HG03045 (cell line): ENCODE data around the gene MMP17.

Source experiments
- ATAC-seq: cut with Tn5 transposase; IDR thresholded peaks from one replicate; pipeline ENCODE4 v1.9.1; 2021; ENCODE audit warnings: mild to moderate bottlenecking, moderate library complexity; ENCODE audit not compliant: unreplicated experiment

MMP17 gene

DNA sequence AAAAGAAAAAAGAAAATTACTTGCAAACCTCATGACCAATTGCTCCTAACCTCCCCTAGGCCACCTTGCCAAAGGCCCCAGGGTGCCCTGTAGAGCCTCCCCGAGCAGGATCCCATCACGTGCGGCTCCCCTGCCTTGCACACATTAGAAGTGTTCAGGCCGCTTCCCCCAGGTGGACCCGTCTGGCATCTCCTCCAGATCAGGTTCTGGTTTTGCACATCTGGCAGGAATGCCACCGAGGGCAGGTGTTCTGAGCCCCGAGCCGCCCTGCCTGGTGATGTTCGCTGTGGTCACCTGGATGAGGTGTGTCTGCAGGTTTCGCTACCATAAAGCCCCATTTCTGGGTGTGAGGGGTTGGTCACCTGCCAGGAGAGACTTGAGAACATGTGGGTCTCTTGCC lies 19.3 kb downstream of the MMP17 start:
- no peak for ATAC-seq

DNA sequence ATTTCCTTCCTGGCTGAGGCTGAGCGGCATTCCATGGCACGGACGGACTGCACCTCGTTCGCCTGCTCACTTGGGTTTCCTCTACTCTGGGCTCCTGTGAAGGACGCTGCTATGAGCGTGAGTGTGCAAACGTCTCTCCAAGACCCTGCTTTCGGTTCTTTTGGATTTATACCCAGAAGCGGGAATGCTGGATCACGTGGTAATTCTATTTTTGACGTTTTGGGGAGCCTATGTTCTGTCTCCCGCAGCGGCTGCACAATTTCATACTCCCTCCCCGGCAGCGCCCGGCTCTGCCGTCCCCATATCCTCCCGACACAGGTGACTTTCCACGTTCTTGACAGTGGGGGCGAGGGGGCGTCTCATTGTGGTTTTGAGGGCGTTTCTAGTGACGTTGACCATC lies 20.6 kb downstream of the MMP17 start:
- ATAC-seq, result no peak

- ATAC-seq, result no peak
These were observed 21.7 kb downstream of the MMP17 start for GRCh38 chr12:131849700-131850553.

- ATAC-seq, result no peak
These were observed 22.8 kb downstream of the MMP17 start for GRCh38 chr12:131850856-131851559.

DNA sequence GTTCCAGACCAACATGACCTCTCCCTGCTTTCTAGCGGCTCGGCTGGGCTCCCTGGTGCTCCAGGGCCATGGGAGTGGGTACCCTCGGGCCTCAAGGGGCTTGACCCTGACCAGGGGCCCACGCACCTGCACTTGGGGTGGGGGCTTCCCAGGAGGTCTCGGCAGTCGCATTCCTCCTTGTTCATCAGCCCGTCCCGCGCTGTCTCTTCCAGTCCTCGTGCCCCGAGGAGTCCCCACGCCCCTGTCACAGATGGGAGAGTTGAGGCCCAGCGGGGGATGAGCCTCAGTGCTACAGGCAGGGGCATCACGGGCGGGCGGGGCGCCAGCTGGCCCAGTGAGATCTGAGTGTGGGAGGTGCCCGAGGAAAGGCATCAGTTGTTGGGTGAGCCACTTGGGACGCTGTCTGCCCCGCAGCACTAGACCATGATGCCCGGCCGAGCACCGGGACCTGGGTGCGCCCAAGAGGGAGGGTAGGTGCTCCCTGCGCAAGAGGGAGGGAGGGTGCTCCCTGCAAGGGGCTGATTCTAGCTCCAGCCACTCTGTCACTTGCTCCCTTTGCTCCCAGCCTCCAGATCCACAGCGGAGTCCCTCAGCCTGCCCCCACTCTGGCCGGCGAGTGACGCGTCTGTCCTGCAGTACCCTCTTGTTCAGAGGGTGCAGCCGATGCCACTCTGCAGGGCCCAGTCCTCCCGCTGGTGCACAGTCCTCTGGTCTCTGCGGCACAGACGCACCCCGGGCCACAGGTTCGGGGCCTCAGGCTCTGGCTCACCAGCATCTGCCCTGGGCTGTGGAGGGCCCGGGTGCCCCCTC lies 23.8 kb downstream of the MMP17 start:
- ATAC-seq, result no peak

- ATAC-seq, result no peak
These were observed 24.5 kb downstream of the MMP17 start for GRCh38 chr12:131852551-131853299.

- ATAC-seq, result no peak
These were observed 25.9 kb downstream of the MMP17 start for GRCh38 chr12:131853832-131854797.

- no peak for ATAC-seq
These were observed 26.8 kb downstream of the MMP17 start for GRCh38 chr12:131854861-131855476.

- ATAC-seq, result no peak
These were observed 27.4 kb downstream of the MMP17 start for GRCh38 chr12:131855521-131856142.

DNA sequence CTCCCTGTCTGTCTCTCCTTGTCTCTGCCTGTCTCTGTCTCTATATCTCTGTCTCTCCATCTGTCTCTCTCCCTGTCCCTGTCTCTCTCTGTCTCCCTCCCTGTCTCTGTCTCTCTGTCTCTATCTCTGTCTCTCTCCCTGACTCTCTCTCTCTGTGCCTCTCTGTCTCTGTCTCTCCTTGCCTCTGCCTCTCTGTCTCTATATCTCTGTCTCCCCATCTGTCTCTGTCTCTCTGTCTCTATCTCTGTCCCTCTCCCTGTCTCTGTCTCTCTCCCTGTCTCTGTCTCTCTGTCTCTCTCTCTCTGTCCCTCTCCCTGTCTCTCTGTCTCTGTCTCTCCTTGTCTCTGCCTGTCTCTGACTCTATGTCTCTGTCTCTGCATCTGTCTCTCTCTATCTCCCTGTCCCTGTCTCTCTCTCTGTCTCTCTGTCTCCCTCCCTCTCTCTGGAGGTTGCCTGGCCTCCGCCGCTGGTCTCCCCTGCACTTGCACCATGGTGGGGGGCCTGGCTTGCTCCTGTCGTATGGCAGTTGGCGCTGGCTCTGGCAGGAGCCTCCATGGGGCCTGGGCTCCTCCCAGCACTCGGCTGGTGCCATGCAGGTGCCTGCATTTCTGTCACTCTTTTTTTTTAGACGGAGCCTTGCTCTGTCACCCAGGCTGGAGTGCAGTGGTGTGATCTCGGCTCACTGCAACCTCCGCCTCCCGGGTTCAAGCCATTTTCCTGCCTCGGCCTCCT lies 28.3 kb downstream of the MMP17 start:
- no peak for ATAC-seq

DNA sequence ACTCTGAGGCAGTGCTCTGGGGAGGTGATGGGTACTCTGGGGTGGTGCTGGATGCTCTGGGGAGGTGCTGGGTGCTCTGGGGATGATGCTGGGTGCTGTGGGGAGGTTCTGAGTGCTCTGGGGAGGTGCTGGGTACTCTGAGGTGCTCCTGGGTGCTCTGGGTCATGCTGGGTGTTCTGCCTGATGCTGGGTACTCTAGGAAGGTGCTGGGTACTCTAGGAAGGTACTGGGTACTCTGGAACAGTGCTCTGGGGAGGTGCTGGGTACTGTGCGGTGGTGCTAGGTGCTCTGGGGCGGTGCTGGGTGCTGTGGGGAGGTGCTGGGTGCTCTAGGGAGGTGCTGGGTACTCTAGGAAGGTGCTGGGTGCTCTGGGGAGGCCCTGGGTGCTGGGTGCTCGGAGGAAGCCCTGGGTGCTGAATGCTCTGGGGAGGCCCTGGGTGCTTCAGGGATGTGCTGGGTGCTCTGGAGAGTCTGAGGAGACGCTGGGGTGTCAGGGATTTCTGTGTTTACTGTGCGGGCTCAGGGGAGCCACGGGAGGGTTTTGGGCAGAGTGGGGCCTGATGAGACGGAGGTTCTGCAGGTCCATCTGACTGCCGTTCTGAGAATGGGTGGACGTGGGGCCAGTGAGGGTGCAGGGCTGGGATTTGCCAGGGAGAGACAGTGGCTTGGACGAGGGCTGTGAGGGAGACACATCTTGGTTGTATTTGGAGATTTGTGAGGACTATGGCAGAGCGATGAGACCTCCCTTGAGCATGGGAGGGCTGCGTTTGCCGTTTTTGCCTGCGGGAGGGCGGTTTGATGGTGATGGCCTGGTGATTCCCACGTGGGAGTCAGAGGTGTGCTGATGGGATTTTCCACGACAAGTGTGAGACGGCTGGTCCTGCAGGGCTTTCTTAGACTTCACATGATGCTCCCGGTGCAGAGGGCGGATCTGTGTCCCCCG lies 30.0 kb downstream of the MMP17 start:
- ATAC-seq, result no peak

GRCh38 chr12:131860472-131861260 lies 32.5 kb downstream of the MMP17 start:
- ATAC-seq, result no peak

- no peak for ATAC-seq
These were observed 33.3 kb downstream of the MMP17 start for GRCh38 chr12:131861261-131862083.

DNA sequence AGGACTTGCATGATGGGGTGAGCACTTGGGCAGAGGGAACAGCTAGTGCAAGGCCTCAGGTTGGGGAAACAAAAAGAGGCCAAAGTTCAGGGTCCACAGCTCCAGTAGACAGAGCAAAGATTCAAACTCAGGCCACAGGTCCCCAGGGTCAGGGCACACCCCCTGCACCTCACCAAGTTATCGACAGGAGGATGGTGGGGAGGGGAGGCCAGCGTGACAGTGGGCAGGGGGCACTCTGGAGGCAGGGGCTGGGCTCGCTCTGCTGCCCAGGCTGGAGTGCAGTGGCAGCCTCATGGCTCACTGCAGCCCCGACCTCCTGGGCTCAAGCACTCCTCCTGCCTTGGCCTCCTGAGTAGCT lies 33.9 kb downstream of the MMP17 start:
- no peak for ATAC-seq

- ATAC-seq, result no peak
These were observed 34.4 kb downstream of the MMP17 start for GRCh38 chr12:131862600-131862993.
